H1 (cell line): Measurements from ENCODE around the gene ITGAE. TPM values are rescaled to one million over a fixed set of nuclear protein-coding genes. Genes with fewer than 3 reads are reported as not detected.
A peak's percentile ranks its signal among the peaks of the same experiment; 100 is the strongest.

Source experiments
- CTCF ChIA-PET: fragments of 300-600 bp; sonication (Branson Sonifier 250); formaldehyde crosslinking; loops from one replicate; lab custom pipeline; 2021; ENCODE audit not compliant: partially characterized antibody; lab: Charles Lee
- POLR2A ChIA-PET: fragments of 300-600 bp; sonication (Branson Sonifier 250); formaldehyde crosslinking; loops from one replicate; lab custom pipeline; 2021; ENCODE audit warnings: inconsistent platforms; ENCODE audit not compliant: partially characterized antibody; lab: Charles Lee
- DNase-seq, 2 experiments: peaks; one replicate each; pipeline versions ENCODE4 v3.0.0 to v3.0.0-alpha.2; 2010 to 2022; ENCODE audit warnings: low spot score in 2 of 2, low read depth in 1 of 2, mixed read lengths in 1 of 2
- FAIRE-seq: peaks from 2 replicates; lab custom pipeline; 2011; peaks lifted over from hg19 to GRCh38; lab: Jason Lieb, UNC
- H2AFZ ChIP-seq: 2 replicates; pipeline ENCODE4 v1.8.1; 2012; ENCODE audit warnings: low read length, inconsistent platforms
- H2AK5ac ChIP-seq: 2 replicates; pipeline ENCODE4 v1.6.1; 2013; ENCODE audit warnings: low read depth, low read length
- H2BK120ac ChIP-seq: replicated peaks from 2 replicates; pipeline ENCODE3; 2013; ENCODE audit warnings: low read depth, low read length, inconsistent platforms
- H2BK12ac ChIP-seq: 2 replicates; pipeline ENCODE4 v1.6.1; 2013; ENCODE audit warnings: low read depth, low read length
- H2BK15ac ChIP-seq: 2 replicates; pipeline ENCODE4 v1.6.1; 2013; ENCODE audit warnings: low read length
- H2BK20ac ChIP-seq: 2 replicates; pipeline ENCODE4 v1.6.1; 2013; ENCODE audit warnings: low read length
- H2BK5ac ChIP-seq: 2 replicates; pipeline ENCODE4 v1.6.1; 2013; ENCODE audit warnings: low read depth, low read length
- H3K14ac ChIP-seq: 2 replicates; pipeline ENCODE4 v1.6.1; 2013; ENCODE audit warnings: inconsistent platforms; ENCODE audit not compliant: insufficient read length
- H3K18ac ChIP-seq: 2 replicates; pipeline ENCODE4 v1.6.1; 2013; ENCODE audit warnings: low read length; ENCODE audit errors: extremely low read depth
- H3K23ac ChIP-seq: 2 replicates; pipeline ENCODE4 v1.6.1; 2013; ENCODE audit warnings: inconsistent platforms; ENCODE audit not compliant: insufficient read length
- H3K23me2 ChIP-seq: 2 replicates; pipeline ENCODE4 v1.6.1; 2013; ENCODE audit warnings: low read depth, low read length
- H3K27ac ChIP-seq: 2 replicates; pipeline ENCODE4 v1.6.1; 2011; ENCODE audit warnings: low read depth, low read length, inconsistent platforms
- H3K27me3 ChIP-seq, 4 experiments: replicated peaks in 1 of 4; 1 replicate in 1 of 4; 2 replicates in 3 of 4; pipeline versions ENCODE4 v1.6.1 to v1.8.1; 2011 to 2013; ENCODE audit warnings: low read length in 3 of 4, mild to moderate bottlenecking in 3 of 4, inconsistent platforms in 2 of 4, mixed read lengths in 2 of 4, moderate library complexity in 1 of 4; ENCODE audit not compliant: control insufficient read depth in 3 of 4, insufficient read depth in 3 of 4; ENCODE audit errors: extremely low read depth in 1 of 4
- H3K36me3 ChIP-seq, 4 experiments: 2 replicates each; pipeline versions ENCODE4 v1.6.1 to v1.8.1; 2011 to 2013; ENCODE audit warnings: mild to moderate bottlenecking in 4 of 4, low read length in 3 of 4, moderate library complexity in 2 of 4, control low read depth in 1 of 4, inconsistent platforms in 1 of 4; ENCODE audit not compliant: insufficient read depth in 4 of 4, control insufficient read depth in 2 of 4
- H3K4ac ChIP-seq: replicated peaks from 2 replicates; pipeline ENCODE3; 2013; ENCODE audit warnings: low read length, low read depth, mixed read lengths, inconsistent platforms; ENCODE audit not compliant: insufficient read length
- H3K4me1 ChIP-seq, 4 experiments: replicated peaks in 1 of 4; 1 replicate in 1 of 4; 2 replicates in 3 of 4; pipeline versions ENCODE4 v1.6.1 to v1.8.1; 2011 to 2013; ENCODE audit warnings: low read length in 3 of 4, inconsistent platforms in 2 of 4, mixed read lengths in 1 of 4; ENCODE audit not compliant: insufficient read depth in 4 of 4, control insufficient read depth in 3 of 4
- H3K4me2 ChIP-seq, 2 experiments: 2 replicates each; pipeline versions ENCODE4 v1.6.1 to v1.8.1; 2011 to 2013; ENCODE audit warnings: low read depth in 2 of 2, low read length in 2 of 2, control low read depth in 1 of 2, inconsistent platforms in 1 of 2, mild to moderate bottlenecking in 1 of 2; ENCODE audit not compliant: insufficient read depth in 1 of 2
- H3K4me3 ChIP-seq, 4 experiments: fragments of 200-600, 300-600 bp in 1 of 4; sonication (generic), shearing (Covaris generic), sonication (Bioruptor Twin) in 1 of 4; 2 replicates each; pipeline versions ENCODE4 v1.5.1 to v1.8.1; 2011 to 2016; ENCODE audit warnings: low read length in 4 of 4, low read depth in 3 of 4, control low read depth in 2 of 4, inconsistent platforms in 2 of 4, mild to moderate bottlenecking in 2 of 4, mixed read lengths in 1 of 4, moderate library complexity in 1 of 4; ENCODE audit not compliant: insufficient read depth in 2 of 4; ENCODE audit errors: extremely low read depth in 1 of 4
- H3K56ac ChIP-seq: replicated peaks from 2 replicates; pipeline ENCODE3; 2013; ENCODE audit warnings: low read depth, mild to moderate bottlenecking, mixed read lengths, low read length, inconsistent platforms; ENCODE audit not compliant: insufficient read length
- H3K79me1 ChIP-seq: 2 replicates; pipeline ENCODE4 v1.6.1; 2013; ENCODE audit warnings: low read depth, low read length, control low read depth
- H3K79me2 ChIP-seq, 2 experiments: 2 replicates each; pipeline versions ENCODE4 v1.6.1 to v1.8.1; 2012 to 2013; ENCODE audit warnings: low read length in 2 of 2, mild to moderate bottlenecking in 2 of 2, inconsistent platforms in 1 of 2; ENCODE audit not compliant: insufficient read depth in 2 of 2, control insufficient read depth in 1 of 2
- H3K9ac ChIP-seq, 4 experiments: replicated peaks in 1 of 4; 1 replicate in 1 of 4; 2 replicates in 3 of 4; pipeline versions ENCODE4 v1.6.1 to v1.8.1; 2011 to 2013; ENCODE audit warnings: low read depth in 3 of 4, low read length in 3 of 4, control low read depth in 2 of 4, mild to moderate bottlenecking in 2 of 4, moderate library complexity in 2 of 4, inconsistent platforms in 1 of 4; ENCODE audit errors: extremely low read depth in 1 of 4
- H3K9me3 ChIP-seq, 2 experiments: 2 replicates each; pipeline versions ENCODE4 v1.6.1 to v1.8.1; 2012 to 2013; ENCODE audit warnings: mild to moderate bottlenecking in 2 of 2, moderate library complexity in 2 of 2, control low read depth in 1 of 2, inconsistent platforms in 1 of 2, low read depth in 1 of 2, low read length in 1 of 2, mixed read lengths in 1 of 2; ENCODE audit not compliant: insufficient read depth in 2 of 2
- H4K20me1 ChIP-seq, 2 experiments: replicated peaks in 1 of 2; 2 replicates each; pipeline versions ENCODE3 to v1.8.1; 2011 to 2013; ENCODE audit warnings: inconsistent platforms in 2 of 2, low read length in 2 of 2, mild to moderate bottlenecking in 1 of 2; ENCODE audit not compliant: insufficient read depth in 2 of 2, control insufficient read depth in 1 of 2
- H4K5ac ChIP-seq: 2 replicates; pipeline ENCODE4 v1.6.1; 2013; ENCODE audit warnings: low read length, low read depth, mixed read lengths, inconsistent platforms; ENCODE audit not compliant: insufficient read length
- H4K8ac ChIP-seq: 2 replicates; pipeline ENCODE4 v1.8.0; 2013; ENCODE audit warnings: mild to moderate bottlenecking, moderate library complexity, low read length, inconsistent platforms; ENCODE audit not compliant: insufficient read depth; ENCODE audit errors: extremely low read depth
- H4K91ac ChIP-seq: replicated peaks from 2 replicates; pipeline ENCODE3; 2013; ENCODE audit warnings: low read length, mixed read lengths, inconsistent platforms; ENCODE audit not compliant: insufficient read length
- BCL11A ChIP-seq, 2 experiments: IDR thresholded peaks; one replicate each; pipeline ENCODE4 v1.6.1; 2011; ENCODE audit warnings: low read depth in 2 of 2, low read length in 2 of 2, mild to moderate bottlenecking in 2 of 2
- KDM5A ChIP-seq: fragments of 200-600 bp; IDR thresholded peaks from 2 replicates; pipeline ENCODE4 v1.7.1; 2012; ENCODE audit warnings: mild to moderate bottlenecking, low read length, inconsistent platforms, mixed read lengths
- SIRT6 ChIP-seq: IDR thresholded peaks from one replicate; pipeline ENCODE4 v1.7.1; 2012; ENCODE audit warnings: low read length, inconsistent platforms
- SIX5 ChIP-seq: IDR thresholded peaks from 2 replicates; pipeline ENCODE4 v1.6.1; 2011; ENCODE audit warnings: mild to moderate bottlenecking, low read depth, low read length
- TEAD4 ChIP-seq: IDR thresholded peaks from 2 replicates; pipeline ENCODE4 v1.6.1; 2012; ENCODE audit warnings: low read depth, low read length, inconsistent platforms, mixed read lengths
- WGBS, 2 experiments: shearing (Covaris generic) in 1 of 2; methylation state at CpG; one replicate each; pipeline versions ENCODE4 v1.1.6 to v1.1.7; 2013 to 2015; ENCODE audit warnings: low lambda C conversion rate in 2 of 2, mixed read lengths in 2 of 2, inconsistent platforms in 1 of 2, low coverage in 1 of 2, missing lambda C conversion rate in 1 of 2; ENCODE audit not compliant: insufficient replicate concordance in 2 of 2, insufficient coverage in 1 of 2, insufficient read length in 1 of 2; ENCODE audit errors: extremely low coverage in 1 of 2, missing lambda C conversion rate in 1 of 2; 5-methylcytosine and 5-hydroxymethylcytosine counted together
- polyA plus RNA-seq, 7 experiments: library from polyadenylated mRNA; depleted of rRNA in 3 of 7; stranded (reverse) in 5 of 7; unstranded in 2 of 7; fragments of >200 nt in 5 of 7; fragments of 200-250 nt in 2 of 7; gene quantifications; 1 replicate in 5 of 7; 2 replicates in 1 of 7; 4 replicates in 1 of 7; pipeline versions ENCODE4 v1.2.1 to v1.2.3, GENCODE V29; 2011 to 2013; ENCODE audit warnings: missing spikeins in 2 of 7, mixed read lengths in 2 of 7
- total RNA-seq: library from RNA; stranded (reverse); fragmentation: NEBNext Ultra II Directional; extraction: Animal tissue kit (Norgen Biotek cat#: 25700); gene quantifications from 2 replicates; pipeline ENCODE4 v1.2.1, GENCODE V29; 2021

The ITGAE gene
- total and polyA plus RNA-seq, 2 of the 8 experiments (the other 6 are each of a cell fraction or from before 2014, with no cell fraction given), result 23.2 to 43.1 TPM

DNA sequence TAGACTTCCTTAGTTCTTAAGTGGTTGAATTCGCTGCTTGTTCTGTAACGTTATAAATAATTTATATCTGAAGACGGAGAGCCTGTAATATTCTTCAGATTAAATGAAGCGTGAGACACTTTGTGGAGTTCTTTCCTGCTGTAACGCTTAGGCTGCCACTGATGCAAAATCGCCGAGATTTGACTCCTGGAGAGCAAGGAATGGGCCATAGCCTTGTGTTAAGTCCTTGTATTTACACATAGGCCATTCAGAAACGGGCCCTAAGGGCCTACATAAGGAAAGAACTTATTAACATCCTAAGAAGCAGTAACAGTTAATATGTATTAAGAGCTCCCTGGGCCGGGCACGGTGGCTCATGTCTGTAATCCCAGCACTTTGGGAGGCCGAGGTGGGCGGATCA is 131.4 kb downstream of the ITGAE start:
- no peak for FAIRE-seq
- Histone ChIP-seq H3K4me2 (peak overlapping the region; percentile 73 to 76), H3K4me1 (peaks cover 3 to 7% (median 5%) of the 10 kb centered on the region in 4 experiments), H3K36me3 (no peaks in the 10 kb centered on the region; a peak in 1 of 8 replicates), H4K8ac (no peak overlapping the region), H2BK120ac (no peak overlapping the region), H3K4me3 (peak overlapping the region; percentile 79 to 94 (median 84)), H3K14ac (no peak overlapping the region), H3K79me2 (peaks cover 3 to 28% of the 10 kb centered on the region in 2 experiments; a peak in 3 of 4 replicates), H4K91ac (no peak overlapping the region), H3K56ac (no peak overlapping the region), H4K5ac (no peak overlapping the region), H3K9me3 (no peaks in the 10 kb centered on the region), H2AFZ (no peak overlapping the region), H3K79me1 (peaks cover 12% of the 10 kb centered on the region), H3K27me3 (no peaks in the 10 kb centered on the region), H3K27ac (no peak overlapping the region), H2BK20ac (no peak overlapping the region), H2BK15ac (no peak overlapping the region), H4K20me1 (peaks cover 0 to 7% of the 10 kb centered on the region in 2 experiments), H2AK5ac (no peak overlapping the region), H3K23me2 (peaks cover 12% of the 10 kb centered on the region; the same call in 1 of the 2 replicates), H2BK12ac (no peak overlapping the region), H3K18ac (no peak overlapping the region), H3K4ac (no peak overlapping the region), H3K9ac (peak overlapping the region in 3 of 4 experiments; percentile 91 to 93 (median 93); a peak in 6 of 7 replicates), H2BK5ac (no peak overlapping the region), H3K23ac (no peak overlapping the region)
- ChIA-PET POLR2A (interaction anchor here (1.1 to 12.7 kb wide), 4 partner anchors 9 to 33 kb away, joined by 3 to 194 read pairs (median 12); partner anchors contain the start of genes CTNS and SHPK), CTCF (interaction anchor here (1.5 to 5.7 kb wide), 3 partner anchors 13 to 22 kb away, joined by 3 to 34 read pairs (median 6); no protein-coding TSS in a partner anchor)
- TF ChIP-seq TEAD4 (no peak), SIRT6 (no peak), SIX5 (no peak), KDM5A (no peak), BCL11A (IDR thresholded peaks at IDR 0.05; ENCODE audit: low read depth in 2 of 2, low read length in 2 of 2) (no peak)
- 61% methylated on average over 12 of the region's 12 CpGs; no CpG with 5 or more reads in 1 of the 2 experiments for WGBS, 2 experiments
- no peak for DNase-seq
